Muscle of back (tissue), 13 donors: ENCODE measurements around the gene RNU2-1. TPM values are rescaled to one million over a fixed set of nuclear protein-coding genes. Genes with fewer than 3 reads are reported as not detected.
"Not testable (repeated sequence)": the region's sequence is repeated elsewhere in the genome, so short reads cannot be mapped to it uniquely, and the experiment has no call there.

ENCODE experiments used
- DNase-seq, 3 donors: peaks; one replicate each; pipeline versions ENCODE4 v3.0.0 to v3.0.0-alpha.2; 2013
- long read RNA-seq, 9 donors: transcript quantifications; one replicate each; lab custom pipeline, GENCODE V29; 2026
- polyA plus RNA-seq, 10 donors: library from polyadenylated mRNA; unstranded; fragments of 120-200 nt; gene quantifications; one replicate each; pipeline ENCODE4 v1.2.1, GENCODE V29; 2013; ENCODE audit not compliant: insufficient read length in 10 of 10

Gene RNU2-1
- polyA plus RNA-seq, result 1 to 10 TPM in 2 of 10 donors, under 1 TPM in 1, not detected in 7; 0.86 to 4.4 (median 1.8) TPM
- long read RNA-seq, donor 1, result 0 reads
- long read RNA-seq, donor 2, transcript RNU2-1-201 (1 exons, 191 nt), result major isoform, 6 of 6 reads
- long read RNA-seq, donor 2, partial matches to known transcripts, result 0 of 6 reads
- long read RNA-seq, donor 2, other reads (novel, unspliced or antisense), result 0 of 6 reads
- long read RNA-seq, donor 3, result 0 reads
- long read RNA-seq, donor 4, partial matches to known transcripts, result 0 of 1 reads
- long read RNA-seq, donor 4, other reads (novel, unspliced or antisense), result 0 of 1 reads
- long read RNA-seq, donor 5, partial matches to known transcripts, result 0 of 3 reads
- long read RNA-seq, donor 5, other reads (novel, unspliced or antisense), result 0 of 3 reads
- long read RNA-seq, donor 6, result 0 reads
- long read RNA-seq, donor 7, partial matches to known transcripts, result 0 of 3 reads
- long read RNA-seq, donor 7, other reads (novel, unspliced or antisense), result 0 of 3 reads
- long read RNA-seq, donor 8, result 0 reads
- long read RNA-seq, donor 9, result 0 reads

GRCh38 chr17:43233877-43234276, at the start of gene RNU2-1:
RNU2-1 (minus strand) TSS chr17:43233977.
- DNase-seq, result not testable (repeated sequence)

- not testable (repeated sequence) for DNase-seq
Measured at GRCh38 chr17:43272914-43273313, 39.1 kb upstream of the RNU2-1 start.

- DNase-seq, result not testable (repeated sequence)
Measured at GRCh38 chr17:43272483-43272882, 38.7 kb upstream of the RNU2-1 start.

GRCh38 chr17:43270552-43271504, 37.1 kb upstream of the RNU2-1 start:
- not testable (repeated sequence) for DNase-seq

GRCh38 chr17:43246456-43246855, 12.7 kb upstream of the RNU2-1 start:
- not testable (repeated sequence) for DNase-seq

- DNase-seq, result not testable (repeated sequence)
Measured at GRCh38 chr17:43240596-43241352, 7.0 kb upstream of the RNU2-1 start.

GRCh38 chr17:43239597-43239996, 5.8 kb upstream of the RNU2-1 start:
- DNase-seq, result not testable (repeated sequence)

GRCh38 chr17:43233263-43233662, 514 bp downstream of the RNU2-1 start:
- not testable (repeated sequence) for DNase-seq

GRCh38 chr17:43232021-43232699, 1.6 kb downstream of the RNU2-1 start:
- DNase-seq, result peak in 1 of 3 donors; percentile 23

- not testable (repeated sequence) for DNase-seq
Measured at GRCh38 chr17:43231205-43232020, 2.4 kb downstream of the RNU2-1 start.

- not testable (repeated sequence) for DNase-seq
Measured at GRCh38 chr17:43228020-43228782, 5.6 kb downstream of the RNU2-1 start, which contains the start of gene CCDC200. CCDC200 (minus strand) TSS chr17:43228623; CDS start chr17:43228554, 69 bp downstream.

GRCh38 chr17:43226393-43226792, 7.4 kb downstream of the RNU2-1 start:
- DNase-seq, result no peak

GRCh38 chr17:43224146-43224705, 9.6 kb downstream of the RNU2-1 start:
- DNase-seq, result no peak

GRCh38 chr17:43220511-43221125, 13.2 kb downstream of the RNU2-1 start:
- no peak for DNase-seq

- DNase-seq, result peak in 1 of 3 donors; percentile 12
Measured at GRCh38 chr17:43219746-43220380, 13.9 kb downstream of the RNU2-1 start.

GRCh38 chr17:43219001-43219400, 14.8 kb downstream of the RNU2-1 start:
- no peak for DNase-seq

- no peak for DNase-seq
Measured at GRCh38 chr17:43217614-43218087, 16.1 kb downstream of the RNU2-1 start.
